ENCODE data around the gene IL13RA1. TPM values are rescaled to one million over a fixed set of nuclear protein-coding genes. Genes with fewer than 3 reads are reported as not detected.
"Not testable (repeated sequence)": the region's sequence is repeated elsewhere in the genome, so short reads cannot be mapped to it uniquely, and the experiment has no call there.

Gene IL13RA1
- total and polyA plus RNA-seq, 4 donors = 45.8 to 92.5 (median 73.9) TPM

DNA sequence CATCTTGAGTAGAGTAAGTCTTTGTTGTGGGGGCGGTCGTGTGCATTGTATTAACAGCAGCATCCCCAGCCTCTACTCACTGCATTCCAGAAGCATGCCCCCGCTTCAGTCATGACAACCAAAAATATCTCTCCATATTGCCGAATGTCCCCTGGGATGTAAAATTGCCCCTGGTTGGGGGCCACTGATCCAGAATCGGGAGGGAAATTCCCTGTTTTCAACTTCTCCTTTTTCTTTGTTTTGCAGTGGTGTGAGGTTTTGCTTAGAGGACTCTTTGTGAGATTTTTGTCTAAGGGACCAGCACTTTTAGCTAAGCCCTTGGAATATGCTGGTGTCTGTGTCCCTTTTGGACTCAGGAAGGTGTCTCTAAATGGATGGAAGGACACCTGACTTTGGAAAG lies 3.0 kb upstream of the IL13RA1 start:
- H3K4me1 ChIP-seq (ENCODE audit: control insufficient read depth in 1 of 2, insufficient read depth in 2 of 2, low read length in 2 of 2) = peaks cover 0 to 2% of the 10 kb centered on the region in 2 donors
- intact Hi-C loops (cut with DNase I) = no loop called here
- H3K9me3 ChIP-seq (ENCODE audit: control insufficient read depth, low read length) = no peaks in the 10 kb centered on the region
- no peak overlapping the region for H3K4me3 ChIP-seq (ENCODE audit: low read length in 2 of 2)
- no peaks in the 10 kb centered on the region for H3K27me3 ChIP-seq (ENCODE audit: control insufficient read depth in 1 of 2, insufficient read depth in 2 of 2, low read length in 1 of 2)
- no peaks in the 10 kb centered on the region for H3K36me3 ChIP-seq (ENCODE audit: control insufficient read depth in 1 of 2, insufficient read depth in 2 of 2, low read length in 1 of 2)
- DNase-seq (no peak), ATAC-seq (ENCODE audit: low FRiP score) (no peak)
- no peak overlapping the region for H3K27ac ChIP-seq (ENCODE audit: low read depth in 1 of 2, low read length in 2 of 2)
- WGBS, 2 donors = 82 to 94% methylated on average over 5 of the region's 5 CpGs

DNA sequence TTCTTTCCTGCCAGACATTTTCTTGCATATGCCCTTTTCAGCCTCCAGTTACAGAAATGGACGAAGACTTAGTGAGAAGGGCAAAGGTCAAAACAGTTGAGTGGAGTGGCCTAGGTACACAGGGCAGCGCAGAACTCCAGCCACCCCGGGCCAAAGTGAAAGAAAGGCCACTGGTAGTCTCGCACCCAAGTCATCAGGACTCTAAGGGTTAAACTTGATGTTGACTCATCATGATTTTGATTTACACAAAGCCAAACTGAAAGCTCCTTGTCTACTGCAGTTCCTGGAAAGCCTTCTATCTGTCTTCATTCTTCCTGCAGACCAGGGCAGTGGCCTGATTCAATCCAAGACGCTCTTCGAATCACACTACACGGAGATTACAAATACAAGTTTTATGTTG lies 2.6 kb upstream of the IL13RA1 start:
- DNase-seq = no peak
- no peaks in the 10 kb centered on the region for H3K9me3 ChIP-seq (ENCODE audit: control insufficient read depth, low read length)
- H3K4me1 ChIP-seq (ENCODE audit: control insufficient read depth in 1 of 2, insufficient read depth in 2 of 2, low read length in 2 of 2) = peaks cover 0 to 2% of the 10 kb centered on the region in 2 donors
- no peaks in the 10 kb centered on the region for H3K36me3 ChIP-seq (ENCODE audit: control insufficient read depth in 1 of 2, insufficient read depth in 2 of 2, low read length in 1 of 2)
- WGBS, 2 donors = 66 to 71% methylated on average over 7 of the region's 7 CpGs
- intact Hi-C loops (cut with DNase I) = no loop called here
- H3K27ac ChIP-seq (ENCODE audit: low read depth in 1 of 2, low read length in 2 of 2) = no peak overlapping the region
- no peak overlapping the region for H3K4me3 ChIP-seq (ENCODE audit: low read length in 2 of 2)
- no peak for ATAC-seq (ENCODE audit: low FRiP score)
- H3K27me3 ChIP-seq (ENCODE audit: control insufficient read depth in 1 of 2, insufficient read depth in 2 of 2, low read length in 1 of 2) = no peaks in the 10 kb centered on the region

DNA sequence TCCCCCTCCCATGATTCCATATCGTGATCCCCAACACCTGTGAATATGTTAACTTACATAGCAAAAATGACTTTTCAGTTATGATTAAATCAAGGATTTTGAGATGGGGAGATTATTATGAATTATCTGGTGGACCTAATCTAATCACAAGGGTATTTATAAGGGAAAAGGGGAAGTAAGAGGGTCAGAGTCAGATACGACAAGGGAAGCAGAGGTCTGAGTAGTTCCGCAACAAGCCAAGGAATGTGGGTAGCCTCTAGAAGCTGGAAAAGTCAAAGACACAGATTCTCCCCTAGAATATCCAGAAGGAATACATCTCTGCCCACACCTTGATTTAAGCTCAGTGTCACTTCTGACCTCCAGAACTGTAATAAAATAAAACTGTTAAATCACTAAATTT lies 1.0 kb upstream of the IL13RA1 start:
- Histone ChIP-seq H3K9me3 (ENCODE audit: control insufficient read depth, low read length) (no peaks in the 10 kb centered on the region), H3K27ac (ENCODE audit: low read depth in 1 of 2, low read length in 2 of 2) (peak overlapping the region in 1 of 2 donors; percentile 36), H3K27me3 (ENCODE audit: control insufficient read depth in 1 of 2, insufficient read depth in 2 of 2, low read length in 1 of 2) (no peaks in the 10 kb centered on the region), H3K4me1 (ENCODE audit: control insufficient read depth in 1 of 2, insufficient read depth in 2 of 2, low read length in 2 of 2) (peaks cover 0 to 2% of the 10 kb centered on the region in 2 donors), H3K4me3 (ENCODE audit: low read length in 2 of 2) (no peak overlapping the region), H3K36me3 (ENCODE audit: control insufficient read depth in 1 of 2, insufficient read depth in 2 of 2, low read length in 1 of 2) (no peaks in the 10 kb centered on the region)
- intact Hi-C loops (cut with DNase I) = no loop called here
- 78 to 80% methylated on average over 3 of the region's 3 CpGs for WGBS, 2 donors
- DNase-seq = no peak
- no peak for ATAC-seq (ENCODE audit: low FRiP score)

DNA sequence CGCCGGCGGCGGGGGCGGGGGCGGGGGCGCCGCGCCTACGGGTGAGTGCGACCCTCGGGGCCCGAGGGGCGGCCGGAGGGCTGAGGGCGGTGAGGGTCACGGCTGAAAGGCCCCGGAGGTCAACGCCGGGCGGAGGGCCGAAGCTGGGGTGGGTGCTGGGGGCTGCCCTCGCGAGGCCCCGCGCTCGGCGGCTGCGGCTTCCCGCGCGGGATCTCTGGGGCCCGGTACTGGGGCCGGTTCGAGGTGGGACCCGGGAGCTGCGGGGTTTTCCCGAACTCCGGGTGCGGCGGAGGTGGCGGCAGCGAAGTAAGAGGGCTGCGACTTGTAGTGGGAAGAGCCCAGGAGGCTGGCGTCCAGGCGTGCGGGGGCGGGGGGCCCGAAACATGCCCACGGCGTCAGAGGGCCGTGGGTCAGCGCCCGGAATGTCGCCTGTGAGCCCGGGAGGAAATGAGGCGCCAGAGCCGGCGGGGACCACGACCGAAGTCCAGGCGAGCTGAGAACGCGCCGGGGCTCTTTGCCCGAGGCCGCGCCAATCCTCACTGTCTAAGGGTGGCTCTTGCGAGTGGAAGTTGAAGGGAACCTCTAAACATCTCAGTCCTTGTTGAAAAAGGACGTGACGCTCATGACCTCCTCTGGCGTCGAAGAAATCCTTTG lies 407 bp downstream of the IL13RA1 start:
- H3K36me3 ChIP-seq (ENCODE audit: control insufficient read depth in 1 of 2, insufficient read depth in 2 of 2, low read length in 1 of 2) = no peaks in the 10 kb centered on the region
- peak overlapping the region; percentile 53 to 80 for H3K27ac ChIP-seq (ENCODE audit: low read depth in 1 of 2, low read length in 2 of 2)
- DNase-seq (peak; percentile 73 to 87), ATAC-seq (ENCODE audit: low FRiP score) (peak; percentile 77)
- peaks cover 0 to 2% of the 10 kb centered on the region in 2 donors for H3K4me1 ChIP-seq (ENCODE audit: control insufficient read depth in 1 of 2, insufficient read depth in 2 of 2, low read length in 2 of 2)
- peak overlapping the region; percentile 46 to 50 for H3K4me3 ChIP-seq (ENCODE audit: low read length in 2 of 2)
- intact Hi-C loops (cut with DNase I) = no loop called here
- 1 to 32% methylated on average over 71 to 73 of the region's 73 CpGs for WGBS, 2 donors
- H3K27me3 ChIP-seq (ENCODE audit: control insufficient read depth in 1 of 2, insufficient read depth in 2 of 2, low read length in 1 of 2) = no peaks in the 10 kb centered on the region
- H3K9me3 ChIP-seq (ENCODE audit: control insufficient read depth, low read length) = no peaks in the 10 kb centered on the region

DNA sequence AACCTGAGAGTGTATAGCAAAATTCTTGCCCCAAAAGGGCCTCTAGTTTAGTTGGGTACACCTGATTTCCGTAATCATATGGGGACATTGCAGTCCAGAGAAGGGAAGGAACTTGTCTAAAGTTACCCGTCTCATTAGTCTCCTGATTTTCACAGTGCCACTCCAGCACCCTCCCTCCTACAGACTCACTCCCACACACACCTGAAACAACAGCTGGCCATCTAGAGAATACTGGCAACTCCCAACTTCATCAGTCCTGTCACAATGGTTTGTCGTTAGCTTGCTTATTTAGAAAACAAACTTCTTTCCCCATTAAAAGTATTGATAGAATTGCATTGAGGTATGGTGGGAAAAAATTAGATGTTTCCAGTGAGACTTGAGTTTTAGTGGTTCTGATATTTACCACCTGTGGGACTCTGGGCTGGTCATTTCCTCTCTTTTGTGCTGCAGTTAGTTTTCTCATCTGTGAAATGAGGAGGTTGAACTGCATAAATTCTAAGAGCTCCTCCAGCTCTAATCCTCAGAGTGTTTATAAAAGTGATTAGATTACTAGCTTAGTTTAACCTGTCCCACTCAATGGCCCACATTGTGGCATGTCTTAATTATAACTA lies 1.7 kb downstream of the IL13RA1 start:
- WGBS, 2 donors = 67 to 75% methylated on average over 3 of the region's 3 CpGs
- H3K27me3 ChIP-seq (ENCODE audit: control insufficient read depth in 1 of 2, insufficient read depth in 2 of 2, low read length in 1 of 2) = no peaks in the 10 kb centered on the region
- DNase-seq (no peak), ATAC-seq (ENCODE audit: low FRiP score) (no peak)
- H3K27ac ChIP-seq (ENCODE audit: low read depth in 1 of 2, low read length in 2 of 2) = peak overlapping the region in 1 of 2 donors; percentile 70
- H3K36me3 ChIP-seq (ENCODE audit: control insufficient read depth in 1 of 2, insufficient read depth in 2 of 2, low read length in 1 of 2) = no peaks in the 10 kb centered on the region
- H3K4me1 ChIP-seq (ENCODE audit: control insufficient read depth in 1 of 2, insufficient read depth in 2 of 2, low read length in 2 of 2) = peaks cover 0 to 2% of the 10 kb centered on the region in 2 donors
- intact Hi-C loops (cut with DNase I) = no loop called here
- no peak overlapping the region for H3K4me3 ChIP-seq (ENCODE audit: low read length in 2 of 2)
- H3K9me3 ChIP-seq (ENCODE audit: control insufficient read depth, low read length) = no peaks in the 10 kb centered on the region

DNA sequence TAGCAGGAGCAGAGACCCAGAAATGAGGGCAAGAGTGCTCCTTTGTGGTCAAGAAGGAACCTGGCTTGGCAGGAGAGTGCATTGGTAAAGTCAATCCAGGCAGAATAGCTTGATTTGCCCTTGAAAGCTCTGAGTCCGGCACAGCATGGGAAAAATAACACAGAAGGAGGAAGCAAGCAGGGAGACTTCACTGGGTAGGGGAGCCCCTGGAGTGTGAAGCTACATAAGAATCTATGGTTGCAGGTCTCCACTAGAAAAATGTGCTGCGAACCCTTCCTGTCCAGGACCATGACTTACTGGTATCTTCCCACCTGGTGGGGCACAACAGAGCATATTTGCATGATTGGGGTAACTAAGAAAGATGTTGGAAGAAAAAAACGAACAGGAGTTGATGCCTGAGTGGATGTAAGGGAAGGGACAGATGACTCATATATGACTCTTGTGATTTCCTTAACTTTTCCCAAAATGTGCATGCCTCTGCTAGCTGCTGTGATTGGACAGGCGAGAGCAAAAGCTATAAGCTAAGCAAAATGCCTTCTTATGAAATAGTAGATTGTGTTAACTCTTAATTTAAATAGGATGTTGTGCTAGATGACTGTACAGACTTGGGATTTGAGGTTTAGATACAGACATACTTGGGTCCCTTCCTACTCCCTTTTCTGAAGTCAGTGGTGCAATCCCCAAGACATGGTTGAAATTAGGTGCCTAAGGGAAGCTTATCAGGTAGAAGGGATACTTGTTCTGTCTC lies 3.3 kb downstream of the IL13RA1 start:
- Histone ChIP-seq H3K4me1 (ENCODE audit: control insufficient read depth in 1 of 2, insufficient read depth in 2 of 2, low read length in 2 of 2) (no peaks in the 10 kb centered on the region), H3K4me3 (ENCODE audit: low read length in 2 of 2) (no peak overlapping the region), H3K9me3 (ENCODE audit: control insufficient read depth, low read length) (no peaks in the 10 kb centered on the region), H3K27ac (ENCODE audit: low read depth in 1 of 2, low read length in 2 of 2) (peak overlapping the region in 1 of 2 donors; percentile 92), H3K36me3 (ENCODE audit: control insufficient read depth in 1 of 2, insufficient read depth in 2 of 2, low read length in 1 of 2) (no peaks in the 10 kb centered on the region), H3K27me3 (ENCODE audit: control insufficient read depth in 1 of 2, insufficient read depth in 2 of 2, low read length in 1 of 2) (no peaks in the 10 kb centered on the region)
- intact Hi-C loops (cut with DNase I) = no loop called here
- ATAC-seq (ENCODE audit: low FRiP score) (no peak), DNase-seq (no peak)
- 47 to 54% methylated on average over 4 of the region's 4 CpGs for WGBS, 2 donors

DNA sequence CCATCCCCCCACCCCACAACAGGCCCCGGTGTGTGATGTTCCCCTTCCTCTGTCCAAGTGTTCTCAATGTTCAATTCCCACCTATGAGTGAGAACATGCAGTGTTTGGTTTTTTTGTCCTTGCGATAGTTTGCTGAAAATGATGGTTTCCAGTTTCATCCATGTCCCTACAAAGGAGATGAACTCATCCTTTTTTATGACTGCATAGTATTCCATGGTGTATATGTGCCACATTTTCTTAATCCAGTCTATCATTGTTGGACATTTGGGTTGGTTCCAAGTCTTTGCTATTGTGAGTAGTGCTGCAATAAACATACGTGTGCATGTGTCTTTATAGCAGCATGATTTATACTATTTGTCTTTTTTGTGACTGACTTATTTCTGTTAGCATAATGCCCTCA lies 5.1 kb downstream of the IL13RA1 start:
- H3K36me3 ChIP-seq (ENCODE audit: control insufficient read depth in 1 of 2, insufficient read depth in 2 of 2, low read length in 1 of 2); H3K4me1 ChIP-seq (ENCODE audit: control insufficient read depth in 1 of 2, insufficient read depth in 2 of 2, low read length in 2 of 2); ATAC-seq (ENCODE audit: low FRiP score); H3K4me3 ChIP-seq (ENCODE audit: low read length in 2 of 2); H3K9me3 ChIP-seq (ENCODE audit: control insufficient read depth, low read length); intact Hi-C loops (cut with DNase I); DNase-seq; H3K27me3 ChIP-seq (ENCODE audit: control insufficient read depth in 1 of 2, insufficient read depth in 2 of 2, low read length in 1 of 2); H3K27ac ChIP-seq (ENCODE audit: low read depth in 1 of 2, low read length in 2 of 2): not testable (repeated sequence)
- WGBS, 2 donors = 91 to 97% methylated on average over 3 of the region's 3 CpGs

DNA sequence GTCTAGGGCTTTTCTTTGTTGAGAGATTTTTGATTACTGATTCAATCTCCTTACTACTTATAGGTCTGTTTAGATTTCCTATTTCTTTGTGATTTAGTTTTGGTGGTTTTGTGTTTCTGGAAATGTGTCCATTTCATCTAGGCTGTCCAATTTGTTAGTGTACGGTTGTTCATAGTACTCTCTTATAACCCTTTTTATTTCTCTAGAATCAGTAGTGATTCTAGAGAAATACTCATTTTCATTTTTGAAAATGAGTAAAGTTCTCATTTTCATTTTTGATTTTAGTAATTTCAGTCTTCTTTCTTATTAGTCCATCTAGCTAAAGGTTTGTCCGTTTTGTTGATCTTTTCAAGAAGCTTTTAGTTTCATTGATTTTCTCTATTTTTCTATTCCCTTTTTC lies 7.5 kb downstream of the IL13RA1 start:
- no peak overlapping the region for H3K4me3 ChIP-seq (ENCODE audit: low read length in 2 of 2)
- WGBS, 2 donors = 95 to 97% methylated on average over 2 of the region's 2 CpGs
- no peaks in the 10 kb centered on the region for H3K36me3 ChIP-seq (ENCODE audit: control insufficient read depth in 1 of 2, insufficient read depth in 2 of 2, low read length in 1 of 2)
- intact Hi-C loops (cut with DNase I) = no loop called here
- no peak for DNase-seq
- H3K9me3 ChIP-seq (ENCODE audit: control insufficient read depth, low read length) = no peaks in the 10 kb centered on the region
- ATAC-seq (ENCODE audit: low FRiP score) = no peak
- H3K4me1 ChIP-seq (ENCODE audit: control insufficient read depth in 1 of 2, insufficient read depth in 2 of 2, low read length in 2 of 2) = no peaks in the 10 kb centered on the region
- H3K27ac ChIP-seq (ENCODE audit: low read depth in 1 of 2, low read length in 2 of 2) = no peak overlapping the region
- no peaks in the 10 kb centered on the region for H3K27me3 ChIP-seq (ENCODE audit: control insufficient read depth in 1 of 2, insufficient read depth in 2 of 2, low read length in 1 of 2)
